GM12878 (cell line): ENCODE results near the gene PADI4. TPM values are rescaled to one million over a fixed set of nuclear protein-coding genes. Genes with fewer than 3 reads are reported as not detected.

Experiments used
- ATAC-seq: fragments of 200-7000 bp; cut with Tn5 transposase; 3 replicates; pipeline ENCODE4 v1.9.1; 2020; ENCODE audit warnings: mild to moderate bottlenecking, moderate library complexity
- BruUV-seq: library from RNA; stranded (reverse); fragments of 400-500 nt; replicated peaks from 2 replicates; lab custom pipeline; 2021; lab: Mats Ljungman, UMichigan
- CTCF ChIA-PET: fragments of 300-600 bp; sonication (Branson Sonifier 250); formaldehyde crosslinking; extraction: SDS; loops from one replicate; lab custom pipeline; 2021; ENCODE audit warnings: inconsistent platforms; lab: Yijun Ruan, JAX
- POLR2A ChIA-PET: fragments of 350-600 bp; formaldehyde crosslinking; extraction: SDS; loops from one replicate; lab custom pipeline; 2021; ENCODE audit warnings: inconsistent platforms; lab: Charles Lee
- RAD21 ChIA-PET: fragments of 300-600 bp; sonication (Branson Sonifier 250); formaldehyde crosslinking; loops from one replicate; lab custom pipeline; 2023; ENCODE audit warnings: antibody characterized with exemption; ENCODE audit not compliant: unreplicated experiment; lab: Charles Lee
- SMC1A ChIA-PET: fragments of 300-600 bp; sonication (Branson Sonifier 250); formaldehyde crosslinking; loops from one replicate; lab custom pipeline; 2023; ENCODE audit not compliant: unreplicated experiment, uncharacterized antibody; lab: Charles Lee
- DNase-seq: peaks from one replicate; pipeline ENCODE4 v3.0.0-alpha.2; 2011; ENCODE audit warnings: low read depth, low spot score
- FAIRE-seq: peaks from 3 replicates; lab custom pipeline; 2011; peaks lifted over from hg19 to GRCh38; lab: Jason Lieb, UNC
- H2AFZ ChIP-seq: 2 replicates; pipeline ENCODE4 v1.6.0; 2011; ENCODE audit warnings: low read depth, low read length, control low read depth; ENCODE audit not compliant: control insufficient read depth
- H3K27ac ChIP-seq: 2 replicates; pipeline ENCODE4 v1.5.1; 2011; ENCODE audit warnings: control low read depth; ENCODE audit not compliant: control insufficient read depth, insufficient read depth
- H3K27me3 ChIP-seq, 2 experiments: replicated peaks in 1 of 2; 2 replicates each; pipeline versions ENCODE4 v1.6.0 to v1.6.1; 2011; ENCODE audit warnings: low read length in 1 of 2; ENCODE audit not compliant: control insufficient read depth in 2 of 2, insufficient read depth in 2 of 2
- H3K36me3 ChIP-seq, 2 experiments: 2 replicates each; pipeline ENCODE4 v1.5.1; 2011; ENCODE audit warnings: low read length in 1 of 2; ENCODE audit not compliant: control insufficient read depth in 2 of 2, insufficient read depth in 2 of 2
- H3K4me1 ChIP-seq: 2 replicates; pipeline ENCODE4 v1.6.1; 2011; ENCODE audit warnings: mild to moderate bottlenecking, low read length, moderate library complexity, mixed read lengths; ENCODE audit not compliant: control insufficient read depth, insufficient read depth
- H3K4me2 ChIP-seq: 2 replicates; pipeline ENCODE4 v1.6.0; 2011; ENCODE audit warnings: control low read depth; ENCODE audit not compliant: control insufficient read depth, insufficient read depth
- H3K4me3 ChIP-seq: fragments of 200-600 bp; sonication (generic); 2 replicates; pipeline ENCODE4 v1.5.1; 2016
- H3K79me2 ChIP-seq: 2 replicates; pipeline ENCODE4 v1.6.0; 2011; ENCODE audit warnings: low read length; ENCODE audit not compliant: control insufficient read depth, insufficient read depth
- H3K9ac ChIP-seq: 2 replicates; pipeline ENCODE4 v1.8.0; 2011; ENCODE audit warnings: low read length, control low read depth, mixed read lengths; ENCODE audit not compliant: control insufficient read depth, insufficient read depth
- H3K9me3 ChIP-seq: replicated peaks from 3 replicates; pipeline ENCODE4 v1.5.1; 2011; ENCODE audit warnings: mild to moderate bottlenecking, low read length; ENCODE audit not compliant: control insufficient read depth, insufficient read depth
- H4K20me1 ChIP-seq: 2 replicates; pipeline ENCODE4 v1.6.0; 2011; ENCODE audit not compliant: control insufficient read depth, insufficient read depth
- MTA2 ChIP-seq: fragments of 450-650 bp; IDR thresholded peaks from 2 replicates; pipeline ENCODE4 v1.6.1; 2016; ENCODE audit warnings: low read depth, mild to moderate bottlenecking, moderate library complexity
- WGBS: methylation state at CpG from one replicate; pipeline ENCODE4 v1.1.6; 2016; ENCODE audit warnings: low lambda C conversion rate; ENCODE audit not compliant: insufficient replicate concordance, insufficient coverage; ENCODE audit errors: missing lambda C conversion rate; 5-methylcytosine and 5-hydroxymethylcytosine counted together
- in situ Hi-C: fragments of 300-500 bp; cut with MboI; formaldehyde crosslinking; loops from 9 replicates; pipeline ENCODE4 v1.14.3; 2018; ENCODE audit warnings: mixed read lengths
- intact Hi-C: fragments of 100-400 bp; cut with micrococcal nuclease; formaldehyde crosslinking; loops from one replicate; pipeline ENCODE4 v1.14.2; 2022; ENCODE audit not compliant: unreplicated experiment
- polyA plus RNA-seq, 11 experiments: library from polyadenylated mRNA; depleted of rRNA in 4 of 11; unstranded in 6 of 11; stranded (reverse) in 5 of 11; fragments of >200 nt; fragmentation: Nextera tagmentation in 4 of 11; fragmentation: Illumina TruSeq in 1 of 11; extraction: Ambion mirVana in 4 of 11; extraction: Trizol in 1 of 11; gene quantifications; 1 replicate in 1 of 11; 2 replicates in 10 of 11; pipeline versions ENCODE4 v1.2.1 to v1.2.3, GENCODE V29; 2011 to 2016; ENCODE audit warnings: inconsistent platforms in 2 of 11, missing spikeins in 2 of 11, low read depth in 1 of 11
- total RNA-seq, 4 experiments: library from RNA; depleted of rRNA in 3 of 4; stranded (reverse); fragments of >200 nt in 3 of 4; fragmentation: Illumina TruSeq in 1 of 4; extraction: Trizol in 1 of 4; gene quantifications; 2 replicates each; pipeline versions ENCODE4 v1.2.1 to v1.2.3, GENCODE V29; 2013 to 2021
- TF ChIP-seq, protein P1 (sequence below): fragments of 450-650 bp; IDR thresholded peaks from 2 replicates; pipeline ENCODE4 v1.6.1; 2016; ENCODE audit warnings: mild to moderate bottlenecking, moderate library complexity, borderline replicate concordance

PADI4 gene
- total and polyA plus RNA-seq, 10 of the 15 experiments (the other 5 are each of a cell fraction or from before 2014, with no cell fraction given) = 0.08 to 0.47 (median 0.15) TPM; not detected in 3

DNA sequence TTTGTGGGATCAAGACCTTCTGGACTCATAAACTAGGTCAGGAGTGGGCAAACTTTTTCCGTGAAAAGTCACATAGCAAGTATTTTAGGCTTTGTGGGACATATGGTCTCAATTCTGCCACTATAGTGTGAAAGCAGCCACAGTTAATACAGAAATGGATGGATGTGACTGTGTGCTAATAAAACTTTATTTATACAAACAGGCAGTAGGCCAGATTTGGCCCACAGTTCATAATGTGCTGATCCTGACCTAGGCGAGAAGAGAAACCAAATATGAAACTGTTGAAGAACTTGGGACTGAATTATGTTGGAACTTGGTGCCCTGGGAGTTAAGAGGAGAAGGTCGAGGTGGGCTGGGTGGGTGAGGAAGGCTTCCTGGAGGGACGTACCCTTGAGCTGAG, 42.0 kb upstream of the PADI4 start:
- H3K9ac ChIP-seq = no peak overlapping the region

More for the DNA sequence above, 42.0 kb upstream of the PADI4 start:
- CTCF ChIA-PET = no interaction called here
- Histone ChIP-seq H3K4me3 (no peak overlapping the region), H3K9me3 (no peaks in the 10 kb centered on the region), H3K27ac (no peak overlapping the region), H3K36me3 (no peaks in the 10 kb centered on the region), H3K79me2 (no peaks in the 10 kb centered on the region), H3K4me2 (no peak overlapping the region), H2AFZ (no peak overlapping the region), H3K27me3 (no peaks in the 10 kb centered on the region)
- SMC1A ChIA-PET = no interaction called here
- FAIRE-seq (no peak), ATAC-seq (no peak)
- POLR2A ChIA-PET = no interaction called here
- RAD21 ChIA-PET = no interaction called here
- in situ Hi-C loops = no loop called here
- intact Hi-C loops = no loop called here
- TF ChIP-seq, protein P1, sequence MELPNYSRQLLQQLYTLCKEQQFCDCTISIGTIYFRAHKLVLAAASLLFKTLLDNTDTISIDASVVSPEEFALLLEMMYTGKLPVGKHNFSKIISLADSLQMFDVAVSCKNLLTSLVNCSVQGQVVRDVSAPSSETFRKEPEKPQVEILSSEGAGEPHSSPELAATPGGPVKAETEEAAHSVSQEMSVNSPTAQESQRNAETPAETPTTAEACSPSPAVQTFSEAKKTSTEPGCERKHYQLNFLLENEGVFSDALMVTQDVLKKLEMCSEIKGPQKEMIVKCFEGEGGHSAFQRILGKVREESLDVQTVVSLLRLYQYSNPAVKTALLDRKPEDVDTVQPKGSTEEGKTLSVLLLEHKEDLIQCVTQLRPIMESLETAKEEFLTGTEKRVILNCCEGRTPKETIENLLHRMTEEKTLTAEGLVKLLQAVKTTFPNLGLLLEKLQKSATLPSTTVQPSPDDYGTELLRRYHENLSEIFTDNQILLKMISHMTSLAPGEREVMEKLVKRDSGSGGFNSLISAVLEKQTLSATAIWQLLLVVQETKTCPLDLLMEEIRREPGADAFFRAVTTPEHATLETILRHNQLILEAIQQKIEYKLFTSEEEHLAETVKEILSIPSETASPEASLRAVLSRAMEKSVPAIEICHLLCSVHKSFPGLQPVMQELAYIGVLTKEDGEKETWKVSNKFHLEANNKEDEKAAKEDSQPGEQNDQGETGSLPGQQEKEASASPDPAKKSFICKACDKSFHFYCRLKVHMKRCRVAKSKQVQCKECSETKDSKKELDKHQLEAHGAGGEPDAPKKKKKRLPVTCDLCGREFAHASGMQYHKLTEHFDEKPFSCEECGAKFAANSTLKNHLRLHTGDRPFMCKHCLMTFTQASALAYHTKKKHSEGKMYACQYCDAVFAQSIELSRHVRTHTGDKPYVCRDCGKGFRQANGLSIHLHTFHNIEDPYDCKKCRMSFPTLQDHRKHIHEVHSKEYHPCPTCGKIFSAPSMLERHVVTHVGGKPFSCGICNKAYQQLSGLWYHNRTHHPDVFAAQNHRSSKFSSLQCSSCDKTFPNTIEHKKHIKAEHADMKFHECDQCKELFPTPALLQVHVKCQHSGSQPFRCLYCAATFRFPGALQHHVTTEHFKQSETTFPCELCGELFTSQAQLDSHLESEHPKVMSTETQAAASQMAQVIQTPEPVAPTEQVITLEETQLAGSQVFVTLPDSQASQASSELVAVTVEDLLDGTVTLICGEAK = peak; percentile 73; the same call in 1 of the 2 replicates
- TF ChIP-seq MTA2 = no peak
- TF ChIP-seq, all 136 proteins: peak for 1
- BruUV-seq = no TSS peak
- WGBS = 32% methylated on average over 4 of the region's 4 CpGs
- Histone ChIP-seq H4K20me1 (no peaks in the 10 kb centered on the region), H3K4me1 (no peaks in the 10 kb centered on the region)
- no peak for DNase-seq
